ENCODE results near the gene EIF3L. TPM values are rescaled to one million over a fixed set of nuclear protein-coding genes. Genes with fewer than 3 reads are reported as not detected.
A peak's percentile ranks its signal among the peaks of the same experiment; 100 is the strongest.
"Not testable (repeated sequence)": the region's sequence is repeated elsewhere in the genome, so short reads cannot be mapped to it uniquely, and the experiment has no call there.

The EIF3L gene
- 100 to 1,000 TPM; 362 to 388 TPM for total RNA-seq
- long read RNA-seq, transcript EIF3L-203 (13 exons, 3,220 nt): major isoform, 412 of 468 reads
- long read RNA-seq, partial matches to known transcripts: 35 of 468 reads
- long read RNA-seq, other reads (novel, unspliced or antisense): 20 of 468 reads

- DNase-seq (peak; percentile 92 to 93), ATAC-seq (peak; percentile 85)
- intact Hi-C loops (cut with DNase I, micrococcal nuclease): no loop called here
Observed at GRCh38 chr22:37849089-37849751, at the start of gene EIF3L. TSS of gene EIF3L (plus strand) at chr22:37849419. CDS start at chr22:37849450, 31 bp downstream.

- not testable (repeated sequence) for ATAC-seq, DNase-seq
- intact Hi-C loops (cut with DNase I, micrococcal nuclease): loop anchor here in 1 of 2 donors (10.0 kb wide), 1 partner anchor 155 kb away; no protein-coding TSS in a partner anchor
Observed at GRCh38 chr22:37799979-37800378, 49.2 kb upstream of the EIF3L start.

DNA sequence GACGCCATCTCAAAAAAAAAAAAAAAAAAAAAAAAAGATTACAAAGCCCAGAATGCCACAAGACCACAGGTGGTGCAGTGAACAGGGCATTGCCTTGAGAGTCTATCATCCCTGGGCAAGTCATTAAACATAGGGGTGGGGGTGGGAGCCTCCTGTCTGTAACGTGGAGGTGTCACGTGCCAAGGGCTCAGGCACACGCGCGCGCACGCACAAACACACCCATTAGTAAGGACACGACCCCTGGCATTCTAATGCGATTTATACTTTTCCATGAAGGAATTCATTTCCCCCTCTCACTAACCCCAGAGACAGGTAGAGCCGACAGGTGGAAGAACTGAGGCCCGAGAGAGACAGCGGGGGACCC, 47.3 kb upstream of the EIF3L start:
- DNase-seq (peak; percentile 61 to 71), ATAC-seq (peak; percentile 46)
- intact Hi-C loops (cut with DNase I, micrococcal nuclease): no loop called here

DNA sequence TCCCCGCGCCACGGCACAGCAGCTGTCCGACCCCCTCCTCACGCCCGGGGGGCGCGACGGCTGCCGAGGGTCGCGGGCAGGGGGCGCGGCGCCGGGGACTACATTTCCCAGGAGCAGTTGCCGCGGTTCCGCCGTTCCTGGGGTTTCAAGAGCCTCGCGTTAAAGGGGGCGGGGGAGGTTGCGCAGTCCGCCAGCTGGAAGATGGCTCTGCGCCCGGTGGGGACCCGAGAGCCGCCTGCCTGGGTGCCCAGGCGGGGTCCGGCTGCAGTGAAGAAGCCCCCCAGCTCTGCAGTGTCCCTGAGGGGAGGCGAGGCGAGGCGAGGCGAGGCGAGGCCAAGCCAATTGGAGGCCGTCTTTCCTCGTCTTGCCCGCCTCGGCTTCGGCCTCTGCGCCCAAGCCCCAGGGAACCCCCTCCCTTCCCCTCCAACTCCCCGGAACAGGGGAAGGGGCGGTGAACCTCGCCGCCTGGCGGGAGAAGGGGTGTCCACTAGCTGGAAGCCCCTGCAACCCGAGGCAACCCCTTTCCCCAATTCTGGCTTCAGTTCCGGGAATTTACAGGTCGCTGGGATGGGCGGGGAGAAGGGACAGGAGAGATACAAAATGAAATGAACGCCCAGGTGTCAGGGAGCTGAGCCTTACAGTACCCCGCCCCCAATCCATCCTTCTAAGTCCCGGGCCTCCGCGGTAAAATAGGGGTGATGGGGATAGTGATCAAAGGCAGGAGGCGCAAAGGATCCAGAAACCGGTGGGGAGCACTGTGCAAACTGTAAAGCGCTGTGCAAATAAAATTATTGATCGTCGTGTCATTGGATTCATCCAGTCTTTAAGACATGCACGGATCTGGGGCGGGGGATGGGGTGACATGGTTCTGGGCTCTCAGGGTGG, 46.7 kb upstream of the EIF3L start:
- DNase-seq (peak; percentile 64 to 81), ATAC-seq (peak; percentile 49)
- intact Hi-C loops (cut with DNase I, micrococcal nuclease): no loop called here

- intact Hi-C loops (cut with DNase I, micrococcal nuclease): no loop called here
- ATAC-seq: no peak
- DNase-seq: no peak
Observed at GRCh38 chr22:37803195-37803638, 46.0 kb upstream of the EIF3L start.

- no peak for DNase-seq
- intact Hi-C loops (cut with DNase I, micrococcal nuclease): no loop called here
Observed at GRCh38 chr22:37803639-37804351, 45.4 kb upstream of the EIF3L start.

GRCh38 chr22:37804352-37804880, 44.8 kb upstream of the EIF3L start:
- ATAC-seq: no peak
- DNase-seq: no peak
- intact Hi-C loops (cut with DNase I, micrococcal nuclease): no loop called here

More at GRCh38 chr22:37803639-37804351, 45.4 kb upstream of the EIF3L start:
- no peak for ATAC-seq

GRCh38 chr22:37804881-37805809, 44.1 kb upstream of the EIF3L start:
- peak; percentile 44 for ATAC-seq
- intact Hi-C loops (cut with DNase I, micrococcal nuclease): no loop called here
- DNase-seq: peak; percentile 89 to 93

GRCh38 chr22:37805810-37806277, 43.4 kb upstream of the EIF3L start:
- intact Hi-C loops (cut with DNase I, micrococcal nuclease): no loop called here
- DNase-seq (no peak), ATAC-seq (no peak)

DNA sequence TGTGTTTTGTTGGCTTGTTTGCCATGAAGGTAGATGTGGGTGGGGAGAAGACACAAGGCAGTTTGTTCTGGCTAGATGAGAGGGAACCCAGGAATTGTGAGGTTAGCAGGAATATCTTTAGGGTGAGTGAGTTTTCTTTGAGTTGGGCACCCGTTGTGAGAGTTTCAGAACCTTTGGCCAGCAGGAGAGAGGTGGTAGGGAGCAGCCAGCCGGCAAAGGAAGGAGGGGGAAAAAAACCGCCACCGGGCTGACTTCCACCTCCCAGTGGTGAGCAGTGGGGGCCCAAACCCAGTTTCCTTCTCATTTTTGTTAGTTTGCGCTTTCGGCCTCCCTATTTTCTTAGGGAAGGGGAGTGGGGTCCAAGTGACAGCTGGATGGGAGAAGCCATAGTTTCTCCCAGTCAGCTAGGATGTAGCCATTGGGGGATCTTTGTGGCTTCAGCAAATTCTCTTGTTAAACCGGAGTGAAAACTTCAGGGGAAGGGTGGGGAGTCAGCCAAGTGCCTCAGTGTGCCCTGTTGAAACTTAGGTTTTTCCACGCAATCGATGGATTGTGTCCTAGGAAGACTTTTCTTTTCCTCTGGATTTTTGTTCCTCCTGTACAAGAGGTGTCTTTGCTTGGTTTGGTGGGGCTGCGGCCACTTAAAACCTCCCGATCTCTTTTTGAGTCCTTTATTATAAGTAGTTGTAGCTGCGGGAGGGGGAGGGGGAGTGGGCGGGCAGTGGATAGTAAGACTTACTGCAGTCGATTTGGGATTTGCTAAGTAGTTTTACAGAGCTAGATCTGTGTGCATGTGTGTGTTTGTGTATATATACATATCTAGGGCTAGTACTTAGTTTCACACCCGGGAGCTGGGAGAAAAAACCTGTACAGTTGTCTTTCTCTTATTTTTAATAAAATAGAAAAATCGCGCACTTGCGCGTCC, 42.5 kb upstream of the EIF3L start:
- DNase-seq: peak; percentile 49 to 63
- ATAC-seq: peak; percentile 11
- intact Hi-C loops (cut with DNase I, micrococcal nuclease): no loop called here

GRCh38 chr22:37807410-37808293, 41.6 kb upstream of the EIF3L start, which contains the start of gene GCAT:
TSS of gene GCAT (plus strand) at chr22:37807934. CDS start at chr22:37807968, 34 bp downstream.
- ATAC-seq (peak; percentile 76), DNase-seq (peak; percentile 96 to 97)
- intact Hi-C loops (cut with DNase I, micrococcal nuclease): no loop called here

- intact Hi-C loops (cut with DNase I, micrococcal nuclease): no loop called here
- DNase-seq (no peak), ATAC-seq (no peak)
Observed at GRCh38 chr22:37808294-37808657, 40.9 kb upstream of the EIF3L start.

GRCh38 chr22:37809672-37810333, 39.4 kb upstream of the EIF3L start:
- ATAC-seq (no peak), DNase-seq (no peak)
- intact Hi-C loops (cut with DNase I, micrococcal nuclease): loop anchor here in 1 of 2 donors (10.0 kb wide), 1 partner anchor 55 kb away; no protein-coding TSS in a partner anchor

- ATAC-seq: no peak
- no peak for DNase-seq
- intact Hi-C loops (cut with DNase I, micrococcal nuclease): loop anchor here in 1 of 2 donors (10.0 kb wide), 1 partner anchor 53 kb away; no protein-coding TSS in a partner anchor
Observed at GRCh38 chr22:37811867-37812266, 37.4 kb upstream of the EIF3L start.

All from left colon (tissue), 2 donors.